Activated T-cell treated with anti-CD3 and anti-CD28 coated beads, Interleukin-2, amount 50 U/mL, for 4 hours (primary cell): ENCODE measurements around the gene ANTKMT. TPM values are rescaled to one million over a fixed set of nuclear protein-coding genes. Genes with fewer than 3 reads are reported as not detected.
"Not testable (repeated sequence)": the region's sequence is repeated elsewhere in the genome, so short reads cannot be mapped to it uniquely, and the experiment has no call there.

Experiments
- ATAC-seq, 2 donors: fragments of 200-7000 bp; cut with Tn5 transposase; one replicate each; pipeline ENCODE4 v1.10.0; 2021
- DNase-seq: peaks from one replicate; pipeline ENCODE4 v3.0.0-alpha.2; 2020
- H3K27me3 Mint-ChIP-seq: one replicate; pipeline ENCODE4 v1.8.0; 2021; ENCODE audit warnings: low read depth, mixed read lengths
- H3K36me3 Mint-ChIP-seq: one replicate; pipeline ENCODE4 v1.8.0; 2022; ENCODE audit warnings: mixed read lengths; ENCODE audit not compliant: insufficient read depth
- H3K4me1 Mint-ChIP-seq: one replicate; pipeline ENCODE4 v1.8.0; 2021; ENCODE audit warnings: low read depth, mixed read lengths
- H3K4me3 Mint-ChIP-seq: one replicate; pipeline ENCODE4 v1.8.0; 2021; ENCODE audit warnings: mild to moderate bottlenecking, moderate library complexity, mixed read lengths
- H3K9me3 Mint-ChIP-seq: one replicate; pipeline ENCODE4 v1.8.0; 2021; ENCODE audit warnings: mixed read lengths
- total RNA-seq, 3 donors: library from RNA; stranded (reverse); gene quantifications; one replicate each; pipeline ENCODE4 v1.2.1, GENCODE V29; 2021

Gene ANTKMT
- total RNA-seq, 3 donors from 2014 or later, result 66.0 to 75.0 (median 67.8) TPM

DNA sequence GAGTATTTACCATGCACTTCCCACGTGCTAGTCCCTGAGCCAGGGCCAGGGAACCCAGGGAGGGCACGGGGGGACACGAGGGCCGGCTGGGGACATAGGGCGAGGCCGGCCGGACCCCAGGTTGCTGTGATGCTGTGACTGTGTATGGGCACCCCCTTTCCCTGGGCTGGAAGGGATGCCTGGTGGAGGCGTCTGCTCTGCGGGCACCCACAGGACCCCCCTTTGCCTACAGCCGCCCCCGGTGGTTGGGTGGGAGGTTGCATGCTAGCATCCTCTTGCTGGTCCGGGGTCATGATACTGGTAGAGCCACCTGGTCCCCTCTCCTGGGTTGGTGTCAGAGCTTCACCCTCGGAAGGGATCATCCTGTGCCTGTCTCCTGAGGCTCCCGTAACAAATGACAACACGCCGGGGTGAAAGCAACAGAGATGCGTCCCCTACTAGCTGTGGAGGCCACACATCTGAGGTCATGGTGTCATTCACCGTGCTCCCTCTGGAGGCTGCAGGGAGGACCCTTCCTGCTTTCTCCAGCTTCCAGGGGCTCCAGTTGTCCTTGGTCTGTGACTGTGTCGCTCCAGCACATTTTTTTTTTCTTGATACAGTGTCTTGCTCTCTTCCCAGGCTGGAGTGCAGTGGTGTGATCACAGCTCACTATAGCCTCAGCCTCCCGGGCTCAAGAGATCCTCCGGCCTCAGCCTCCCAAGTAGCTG, 23.0 kb downstream of the ANTKMT start:
- H3K4me3 Mint-ChIP-seq, result no peak overlapping the region
- H3K9me3 Mint-ChIP-seq, result no peaks in the 10 kb centered on the region
- DNase-seq (no peak), ATAC-seq (no peak)
- no peaks in the 10 kb centered on the region for H3K27me3 Mint-ChIP-seq
- peaks cover 2% of the 10 kb centered on the region for H3K36me3 Mint-ChIP-seq
- H3K4me1 Mint-ChIP-seq, result peaks cover 13% of the 10 kb centered on the region

- ATAC-seq, result no peak
- DNase-seq, result no peak
- Mint-ChIP-seq H3K4me3 (no peak overlapping the region), H3K4me1 (peaks cover 1% of the 10 kb centered on the region), H3K9me3 (no peaks in the 10 kb centered on the region), H3K36me3 (no peaks in the 10 kb centered on the region), H3K27me3 (no peaks in the 10 kb centered on the region)
Observed at GRCh38 chr16:745739-746138, 24.8 kb downstream of the ANTKMT start.

DNA sequence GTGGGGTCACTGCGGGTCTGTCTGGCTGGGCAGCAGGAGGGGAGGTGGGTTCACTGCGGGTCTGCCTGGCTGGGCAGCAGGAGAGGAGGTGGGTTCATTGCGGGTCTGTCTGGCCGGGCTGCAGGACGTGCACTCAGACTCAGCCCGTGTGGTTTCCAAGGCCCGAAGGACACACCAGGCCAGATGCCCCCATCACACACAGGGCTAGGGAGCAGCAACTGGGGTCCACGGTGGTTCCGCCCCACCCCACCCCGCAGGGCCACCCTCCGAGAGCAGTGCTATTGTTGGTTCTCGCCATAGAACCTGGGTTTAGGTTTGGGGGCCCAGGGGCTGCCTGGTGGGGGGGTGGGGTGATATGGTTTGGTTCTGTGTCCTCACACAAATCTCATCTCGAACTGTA, 25.7 kb downstream of the ANTKMT start:
- Mint-ChIP-seq H3K4me1 (no peaks in the 10 kb centered on the region), H3K9me3 (no peaks in the 10 kb centered on the region), H3K4me3 (no peak overlapping the region), H3K36me3 (no peaks in the 10 kb centered on the region), H3K27me3 (no peaks in the 10 kb centered on the region)
- no peak for DNase-seq
- no peak for ATAC-seq

GRCh38 chr16:747978-748746, 27.2 kb downstream of the ANTKMT start:
- DNase-seq (no peak), ATAC-seq (no peak)
- Mint-ChIP-seq H3K27me3 (no peaks in the 10 kb centered on the region), H3K9me3 (no peaks in the 10 kb centered on the region), H3K36me3 (no peaks in the 10 kb centered on the region), H3K4me3 (no peak overlapping the region), H3K4me1 (no peaks in the 10 kb centered on the region)

- H3K9me3 Mint-ChIP-seq, result no peaks in the 10 kb centered on the region
- no peak for DNase-seq
- no peaks in the 10 kb centered on the region for H3K4me1 Mint-ChIP-seq
- H3K27me3 Mint-ChIP-seq, result no peaks in the 10 kb centered on the region
- no peak overlapping the region for H3K4me3 Mint-ChIP-seq
- H3K36me3 Mint-ChIP-seq, result no peaks in the 10 kb centered on the region
- ATAC-seq, result no peak
Observed at GRCh38 chr16:749010-749409, 28.1 kb downstream of the ANTKMT start.

- no peaks in the 10 kb centered on the region for H3K9me3 Mint-ChIP-seq
- DNase-seq (no peak), ATAC-seq (no peak)
- no peaks in the 10 kb centered on the region for H3K27me3 Mint-ChIP-seq
- H3K4me3 Mint-ChIP-seq, result no peak overlapping the region
- H3K36me3 Mint-ChIP-seq, result no peaks in the 10 kb centered on the region
- no peaks in the 10 kb centered on the region for H3K4me1 Mint-ChIP-seq
Observed at GRCh38 chr16:750485-750884, 29.5 kb downstream of the ANTKMT start.

DNA sequence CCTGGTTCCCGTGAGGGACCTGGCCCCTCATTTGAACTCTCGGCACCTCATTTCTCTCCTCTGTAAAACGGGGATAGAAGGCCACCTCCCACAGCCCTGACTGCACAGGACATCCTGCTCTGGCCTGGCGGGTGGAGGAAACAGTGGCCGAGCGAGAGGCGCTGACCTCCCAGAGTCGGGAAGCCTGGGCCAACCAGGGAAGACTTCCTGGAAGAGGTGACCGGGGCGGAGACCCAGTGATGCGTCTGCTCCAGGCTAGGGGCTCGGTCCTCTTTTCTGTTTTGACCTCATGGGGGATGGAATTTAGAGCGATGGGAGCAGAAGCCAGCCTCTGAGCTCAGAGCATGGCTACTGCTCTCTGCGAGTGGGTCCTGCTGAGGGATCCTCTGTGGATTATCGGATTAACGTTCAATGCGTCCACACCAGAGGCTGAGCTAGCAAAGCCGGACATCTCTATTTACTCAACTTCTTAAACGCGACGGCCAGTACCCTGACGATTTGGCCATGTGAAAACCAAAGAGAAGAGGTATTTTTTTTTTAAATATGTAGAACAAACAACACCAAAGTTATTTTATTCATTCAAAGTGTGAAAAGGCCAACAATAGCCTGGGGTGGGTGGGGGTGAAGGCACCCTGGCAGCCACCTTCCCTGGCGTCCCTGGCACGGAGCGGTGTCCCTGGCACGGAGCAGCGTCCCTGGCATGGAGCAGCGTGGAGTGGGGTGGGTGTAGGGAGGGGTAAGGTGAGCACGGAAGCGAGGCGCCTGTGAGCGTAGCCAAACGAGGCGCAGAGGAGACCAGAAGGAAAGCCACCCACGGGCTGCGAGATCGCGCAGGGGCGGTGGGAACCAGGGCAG, 30.4 kb downstream of the ANTKMT start:
- no peaks in the 10 kb centered on the region for H3K4me1 Mint-ChIP-seq
- H3K9me3 Mint-ChIP-seq, result no peaks in the 10 kb centered on the region
- ATAC-seq (no peak), DNase-seq (no peak)
- H3K27me3 Mint-ChIP-seq, result no peaks in the 10 kb centered on the region
- H3K4me3 Mint-ChIP-seq, result no peak overlapping the region
- no peaks in the 10 kb centered on the region for H3K36me3 Mint-ChIP-seq

DNA sequence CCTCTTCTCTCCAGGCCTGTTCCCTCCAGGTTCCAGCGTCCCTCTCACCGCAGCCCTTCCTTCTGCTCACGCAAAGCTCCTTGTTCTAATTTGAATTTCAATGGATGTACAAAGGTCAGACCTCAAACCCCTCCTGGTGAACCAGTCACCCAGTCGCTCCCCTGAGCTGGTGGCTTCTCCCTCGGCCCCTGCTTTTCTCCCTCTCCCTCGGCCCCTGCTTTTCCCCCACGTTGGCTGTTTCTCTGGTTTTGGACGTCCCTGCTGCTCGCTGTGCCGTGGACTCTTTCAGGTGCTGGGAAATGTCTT, 31.0 kb downstream of the ANTKMT start:
- ATAC-seq (no peak), DNase-seq (no peak)
- no peaks in the 10 kb centered on the region for H3K36me3 Mint-ChIP-seq
- no peaks in the 10 kb centered on the region for H3K4me1 Mint-ChIP-seq
- H3K27me3 Mint-ChIP-seq, result no peaks in the 10 kb centered on the region
- H3K9me3 Mint-ChIP-seq, result no peaks in the 10 kb centered on the region
- H3K4me3 Mint-ChIP-seq, result no peak overlapping the region

DNA sequence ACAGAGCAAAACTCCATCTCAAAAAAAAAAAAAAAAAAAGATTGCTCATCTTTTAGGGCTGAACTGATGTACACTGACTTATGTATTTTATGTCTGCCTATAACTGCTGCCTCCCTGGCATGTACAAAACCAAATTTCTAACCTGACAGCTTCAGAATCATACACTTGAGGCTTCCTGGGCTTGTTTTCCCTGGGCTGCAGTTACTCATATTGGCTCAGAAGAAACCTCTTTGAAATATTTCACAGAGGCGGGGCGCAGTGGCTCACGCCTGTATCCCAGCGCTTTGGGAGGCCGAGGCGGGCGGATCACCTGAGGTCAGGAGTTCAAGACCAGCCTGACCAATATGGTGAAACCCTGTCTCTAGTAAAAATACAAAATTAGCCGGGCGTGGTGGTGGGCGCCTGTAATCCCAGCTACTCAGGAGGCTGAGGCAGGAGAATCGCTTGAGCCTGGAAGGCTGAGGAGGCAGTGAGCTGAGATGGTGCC, 33.2 kb downstream of the ANTKMT start:
- H3K9me3 Mint-ChIP-seq, H3K27me3 Mint-ChIP-seq, H3K36me3 Mint-ChIP-seq, H3K4me1 Mint-ChIP-seq, ATAC-seq, DNase-seq, H3K4me3 Mint-ChIP-seq: not testable (repeated sequence)

DNA sequence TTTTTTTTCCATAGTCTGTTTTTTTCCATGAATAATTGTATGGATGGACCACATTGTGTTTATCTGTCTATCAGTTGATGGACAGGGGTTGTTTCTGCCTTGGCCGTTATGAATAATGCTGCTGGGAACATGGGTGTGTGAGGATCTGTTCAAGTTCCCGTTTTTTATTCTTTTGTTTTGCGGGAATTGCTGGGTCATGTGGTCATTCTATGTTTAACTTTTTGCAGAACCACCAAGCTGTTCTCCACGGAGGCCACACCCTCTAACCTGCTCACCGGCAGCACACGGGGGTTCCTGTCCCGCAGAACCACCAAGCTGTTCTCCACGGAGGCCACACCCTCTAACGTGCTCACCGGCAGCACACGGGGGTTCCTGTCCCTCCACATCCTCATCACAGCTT, 33.7 kb downstream of the ANTKMT start:
- Mint-ChIP-seq H3K4me3 (no peak overlapping the region), H3K9me3 (no peaks in the 10 kb centered on the region), H3K36me3 (no peaks in the 10 kb centered on the region), H3K27me3 (peaks cover 2% of the 10 kb centered on the region), H3K4me1 (no peaks in the 10 kb centered on the region)
- no peak for ATAC-seq
- no peak for DNase-seq

DNA sequence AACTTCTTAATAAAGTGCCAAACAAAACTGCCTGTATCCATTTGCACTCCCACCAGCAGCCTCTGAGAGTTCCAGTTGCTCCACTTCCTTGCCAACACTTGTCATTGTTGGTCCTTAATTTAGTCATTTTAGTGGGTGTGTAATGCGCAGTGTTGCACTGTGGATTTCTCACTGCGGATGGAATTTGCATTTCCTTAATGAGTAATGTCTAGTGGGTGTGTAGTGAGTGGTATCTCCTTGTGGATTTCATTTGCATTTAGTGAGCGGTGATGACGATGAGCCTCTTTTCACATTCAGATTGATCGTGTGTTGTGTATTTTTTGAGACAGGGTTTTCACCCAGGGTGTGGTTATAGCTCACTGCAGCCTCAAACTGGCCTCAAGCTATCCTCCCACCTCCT, 35.5 kb downstream of the ANTKMT start:
- H3K27me3 Mint-ChIP-seq, result peaks cover 2% of the 10 kb centered on the region
- H3K36me3 Mint-ChIP-seq, result no peaks in the 10 kb centered on the region
- peak; percentile 37 to 43 for ATAC-seq

GRCh38 chr16:759110-759910, 38.4 kb downstream of the ANTKMT start:
- H3K4me3 Mint-ChIP-seq, result no peak overlapping the region
- no peaks in the 10 kb centered on the region for H3K4me1 Mint-ChIP-seq
- no peak for DNase-seq
- no peaks in the 10 kb centered on the region for H3K9me3 Mint-ChIP-seq
- no peaks in the 10 kb centered on the region for H3K36me3 Mint-ChIP-seq
- ATAC-seq, result no peak
- peaks cover 2% of the 10 kb centered on the region for H3K27me3 Mint-ChIP-seq

More for the DNA sequence above, 35.5 kb downstream of the ANTKMT start:
- Mint-ChIP-seq H3K4me3 (no peak overlapping the region), H3K9me3 (no peaks in the 10 kb centered on the region), H3K4me1 (no peaks in the 10 kb centered on the region)
- no peak for DNase-seq

GRCh38 chr16:760065-760464, 39.1 kb downstream of the ANTKMT start:
- DNase-seq, result no peak
- no peaks in the 10 kb centered on the region for H3K9me3 Mint-ChIP-seq
- no peak for ATAC-seq
- no peak overlapping the region for H3K4me3 Mint-ChIP-seq
- no peaks in the 10 kb centered on the region for H3K36me3 Mint-ChIP-seq
- H3K27me3 Mint-ChIP-seq, result peaks cover 2% of the 10 kb centered on the region
- H3K4me1 Mint-ChIP-seq, result no peaks in the 10 kb centered on the region
